T1000 (cell line): ENCODE results near the gene FHOD3.
"Not testable (repeated sequence)": the region's sequence is repeated elsewhere in the genome, so short reads cannot be mapped to it uniquely, and the experiment has no call there.

Experiments
- DNase-seq: peaks from one replicate; lab custom pipeline; 2025; ENCODE audit warnings: mixed read lengths; lab: John Stamatoyannopoulos, UW

FHOD3 gene

GRCh38 chr18:36451454-36452251, 154.1 kb downstream of the FHOD3 start:
- DNase-seq = no peak

- no peak for DNase-seq
These were observed 156.7 kb downstream of the FHOD3 start for GRCh38 chr18:36454245-36454644.

GRCh38 chr18:36454848-36455458, 157.4 kb downstream of the FHOD3 start:
- no peak for DNase-seq

GRCh38 chr18:36455931-36456330, 158.4 kb downstream of the FHOD3 start:
- DNase-seq = no peak

- DNase-seq = no peak
These were observed 159.1 kb downstream of the FHOD3 start for GRCh38 chr18:36456622-36457021.

GRCh38 chr18:36457683-36458082, 160.2 kb downstream of the FHOD3 start:
- no peak for DNase-seq

GRCh38 chr18:36458306-36458705, 160.8 kb downstream of the FHOD3 start:
- no peak for DNase-seq

- no peak for DNase-seq
These were observed 161.7 kb downstream of the FHOD3 start for GRCh38 chr18:36459203-36459602.

- no peak for DNase-seq
These were observed 162.3 kb downstream of the FHOD3 start for GRCh38 chr18:36459786-36460185.

- no peak for DNase-seq
These were observed 162.9 kb downstream of the FHOD3 start for GRCh38 chr18:36460324-36460850.

GRCh38 chr18:36460854-36461253, 163.3 kb downstream of the FHOD3 start:
- no peak for DNase-seq

GRCh38 chr18:36461551-36461987, 164.1 kb downstream of the FHOD3 start:
- no peak for DNase-seq

- DNase-seq = not testable (repeated sequence)
These were observed 166.0 kb downstream of the FHOD3 start for GRCh38 chr18:36463516-36463915.

- no peak for DNase-seq
These were observed 166.7 kb downstream of the FHOD3 start for GRCh38 chr18:36464126-36464651.

GRCh38 chr18:36465276-36465675, 167.8 kb downstream of the FHOD3 start:
- no peak for DNase-seq

- no peak for DNase-seq
These were observed 168.5 kb downstream of the FHOD3 start for GRCh38 chr18:36465970-36466369.

- no peak for DNase-seq
These were observed 170.1 kb downstream of the FHOD3 start for GRCh38 chr18:36467614-36468013.

GRCh38 chr18:36468161-36468560, 170.6 kb downstream of the FHOD3 start:
- no peak for DNase-seq

GRCh38 chr18:36469461-36469860, 171.9 kb downstream of the FHOD3 start:
- no peak for DNase-seq

GRCh38 chr18:36470896-36471295, 173.4 kb downstream of the FHOD3 start:
- DNase-seq = no peak

- DNase-seq = no peak
These were observed 173.9 kb downstream of the FHOD3 start for GRCh38 chr18:36471393-36471792.

GRCh38 chr18:36476433-36476832, 178.9 kb downstream of the FHOD3 start:
- DNase-seq = no peak

GRCh38 chr18:36477776-36478175, 180.3 kb downstream of the FHOD3 start:
- DNase-seq = no peak
